Head of caudate nucleus (tissue), 42 donors: ENCODE data around the gene FMR1NB.
A peak's percentile ranks its signal among the peaks of the same experiment; 100 is the strongest.

Experiments
- DNase-seq, 42 donors: peaks; one replicate each; pipeline versions ENCODE4 v3.0.0 to v3.0.0-alpha.2; 2020 to 2021; ENCODE audit warnings: mixed read lengths in 7 of 42
- intact Hi-C: fragments of 100-400 bp; cut with DNase I; formaldehyde crosslinking; loops from one replicate; pipeline ENCODE4 v1.15.0; 2022

Gene FMR1NB

DNA sequence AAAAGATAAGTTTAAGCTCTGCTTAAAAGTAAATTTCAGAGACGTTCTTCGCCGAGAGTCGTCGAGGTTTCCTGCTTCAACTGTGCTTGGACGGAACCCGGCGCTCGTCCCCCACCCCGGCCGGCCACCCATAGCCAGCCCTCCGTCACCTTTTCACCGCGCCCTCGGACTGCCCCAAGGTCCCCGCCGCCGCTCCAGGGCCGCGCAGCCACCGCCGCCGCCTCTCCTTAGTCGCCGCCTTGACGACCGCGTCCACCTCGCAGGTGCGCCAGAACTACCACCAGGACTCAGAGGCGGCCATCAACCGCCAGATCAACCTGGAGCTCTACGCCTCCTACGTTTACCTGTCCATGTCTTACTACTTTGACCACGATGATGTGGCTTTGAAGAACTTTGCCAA lies 70.8 kb downstream of the FMR1NB start:
- intact Hi-C loops: no loop called here
- DNase-seq: peak in 1 of 42 donors; percentile 11

GRCh38 chrX:148067285-148067684 lies 86.1 kb downstream of the FMR1NB start:
- no peak for DNase-seq
- intact Hi-C loops: no loop called here

GRCh38 chrX:148069759-148070503 lies 88.8 kb downstream of the FMR1NB start:
- no peak for DNase-seq
- intact Hi-C loops: no loop called here

GRCh38 chrX:148070504-148070877 lies 89.4 kb downstream of the FMR1NB start:
- intact Hi-C loops: no loop called here
- no peak for DNase-seq
